HG02623 (cell line): ENCODE data around the gene PGAP1.

ENCODE experiments used
- ATAC-seq: cut with Tn5 transposase; IDR thresholded peaks from one replicate; pipeline ENCODE4 v1.9.1; 2021; ENCODE audit warnings: moderate library complexity; ENCODE audit not compliant: unreplicated experiment

PGAP1 gene, protein sequence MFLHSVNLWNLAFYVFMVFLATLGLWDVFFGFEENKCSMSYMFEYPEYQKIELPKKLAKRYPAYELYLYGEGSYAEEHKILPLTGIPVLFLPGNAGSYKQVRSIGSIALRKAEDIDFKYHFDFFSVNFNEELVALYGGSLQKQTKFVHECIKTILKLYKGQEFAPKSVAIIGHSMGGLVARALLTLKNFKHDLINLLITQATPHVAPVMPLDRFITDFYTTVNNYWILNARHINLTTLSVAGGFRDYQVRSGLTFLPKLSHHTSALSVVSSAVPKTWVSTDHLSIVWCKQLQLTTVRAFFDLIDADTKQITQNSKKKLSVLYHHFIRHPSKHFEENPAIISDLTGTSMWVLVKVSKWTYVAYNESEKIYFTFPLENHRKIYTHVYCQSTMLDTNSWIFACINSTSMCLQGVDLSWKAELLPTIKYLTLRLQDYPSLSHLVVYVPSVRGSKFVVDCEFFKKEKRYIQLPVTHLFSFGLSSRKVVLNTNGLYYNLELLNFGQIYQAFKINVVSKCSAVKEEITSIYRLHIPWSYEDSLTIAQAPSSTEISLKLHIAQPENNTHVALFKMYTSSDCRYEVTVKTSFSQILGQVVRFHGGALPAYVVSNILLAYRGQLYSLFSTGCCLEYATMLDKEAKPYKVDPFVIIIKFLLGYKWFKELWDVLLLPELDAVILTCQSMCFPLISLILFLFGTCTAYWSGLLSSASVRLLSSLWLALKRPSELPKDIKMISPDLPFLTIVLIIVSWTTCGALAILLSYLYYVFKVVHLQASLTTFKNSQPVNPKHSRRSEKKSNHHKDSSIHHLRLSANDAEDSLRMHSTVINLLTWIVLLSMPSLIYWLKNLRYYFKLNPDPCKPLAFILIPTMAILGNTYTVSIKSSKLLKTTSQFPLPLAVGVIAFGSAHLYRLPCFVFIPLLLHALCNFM

GRCh38 chr2:196926562-196927375 is at the start of gene PGAP1:
TSS of gene PGAP1 (minus strand) at chr2:196926707. CDS start at chr2:196926616, 91 bp downstream.
- ATAC-seq = peak; percentile 85

- no peak for ATAC-seq
These were observed 48.5 kb upstream of the PGAP1 start for GRCh38 chr2:196974970-196975369.

- no peak for ATAC-seq
These were observed 45.2 kb upstream of the PGAP1 start for GRCh38 chr2:196971574-196972279.

GRCh38 chr2:196970099-196970498 is 43.6 kb upstream of the PGAP1 start:
- ATAC-seq = no peak

- ATAC-seq = no peak
These were observed 42.0 kb upstream of the PGAP1 start for GRCh38 chr2:196968516-196968915.

DNA sequence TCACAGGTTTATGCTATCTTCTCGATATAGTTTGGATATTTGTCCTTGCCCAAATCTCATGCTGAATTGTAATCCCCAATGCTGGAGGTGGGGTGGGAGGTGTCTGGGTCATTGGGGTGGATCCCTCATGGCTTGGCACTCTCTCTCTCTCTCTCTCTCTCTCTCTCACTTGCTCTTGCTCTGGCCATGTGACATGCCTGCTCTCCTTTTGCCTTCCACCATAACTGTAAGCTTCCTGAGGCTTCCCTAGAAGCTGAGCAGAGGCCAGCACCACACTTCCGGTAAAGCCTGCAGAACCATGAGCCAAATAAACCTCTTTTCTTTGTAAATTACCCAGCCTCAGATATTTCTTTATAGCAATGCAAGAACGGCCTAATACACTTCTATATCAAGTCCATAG is 41.3 kb upstream of the PGAP1 start:
- ATAC-seq = no peak

- no peak for ATAC-seq
These were observed 40.6 kb upstream of the PGAP1 start for GRCh38 chr2:196967116-196967515.

- ATAC-seq = no peak
These were observed 39.6 kb upstream of the PGAP1 start for GRCh38 chr2:196966061-196966460.

- ATAC-seq = no peak
These were observed 39.1 kb upstream of the PGAP1 start for GRCh38 chr2:196965651-196966050.

GRCh38 chr2:196963961-196964360 is 37.5 kb upstream of the PGAP1 start:
- ATAC-seq = no peak

DNA sequence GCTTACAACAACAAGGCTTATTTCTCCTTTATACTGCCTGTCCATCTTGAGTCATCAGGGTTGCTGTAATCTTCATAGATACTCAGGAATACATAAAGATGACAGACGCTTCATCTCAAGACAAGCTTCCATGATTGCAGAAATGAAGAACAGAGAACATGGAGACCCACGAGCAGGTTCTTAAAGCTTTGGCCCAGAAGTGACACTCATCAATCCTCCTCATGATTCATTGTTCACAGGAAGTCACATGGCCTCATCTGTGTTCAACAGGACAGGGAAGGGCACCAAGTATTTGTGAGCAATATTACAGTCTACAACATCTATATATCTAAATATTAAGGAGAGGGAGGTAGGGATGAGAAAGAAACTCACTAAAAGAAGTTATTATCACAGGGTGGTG is 36.5 kb upstream of the PGAP1 start:
- no peak for ATAC-seq

DNA sequence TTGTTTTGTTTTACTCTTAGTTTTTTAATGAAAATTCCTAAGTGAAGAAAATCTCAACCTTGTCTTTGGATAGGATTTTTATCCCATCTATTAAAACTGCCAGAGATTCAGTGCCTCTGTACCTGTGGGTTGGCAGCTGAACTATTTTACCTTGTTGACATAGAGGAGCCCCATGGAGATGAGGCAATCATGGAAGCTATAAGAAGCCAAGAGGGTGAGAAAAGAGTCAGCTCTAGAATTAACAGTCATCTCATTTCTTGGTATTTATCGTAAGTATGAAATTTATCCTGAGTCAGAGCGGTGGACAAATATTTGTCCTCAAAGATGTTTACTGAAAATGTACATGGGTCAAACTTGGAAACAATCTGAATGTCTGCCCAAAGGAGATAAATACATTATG is 35.8 kb upstream of the PGAP1 start:
- ATAC-seq = no peak

DNA sequence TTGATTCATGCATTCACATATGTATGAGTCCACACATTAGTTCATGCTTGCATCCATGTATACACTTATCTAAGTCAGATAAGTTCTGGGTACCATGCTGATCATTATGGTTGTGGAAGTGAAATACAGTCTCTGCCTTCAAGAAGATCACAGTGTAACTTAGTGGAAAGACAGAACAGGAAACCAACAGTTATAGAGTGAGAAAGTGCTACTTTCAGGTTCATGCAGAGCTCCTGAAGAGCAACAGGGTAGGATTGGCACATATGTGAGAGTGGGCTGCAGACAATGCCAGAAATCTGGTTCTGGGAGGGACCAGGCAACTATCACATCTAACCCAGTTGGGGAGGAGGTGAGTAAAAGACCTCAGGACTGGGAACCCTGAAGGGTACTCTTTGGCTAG is 35.4 kb upstream of the PGAP1 start:
- ATAC-seq = peak; percentile 96

- no peak for ATAC-seq
These were observed 33.3 kb upstream of the PGAP1 start for GRCh38 chr2:196959734-196960338.

DNA sequence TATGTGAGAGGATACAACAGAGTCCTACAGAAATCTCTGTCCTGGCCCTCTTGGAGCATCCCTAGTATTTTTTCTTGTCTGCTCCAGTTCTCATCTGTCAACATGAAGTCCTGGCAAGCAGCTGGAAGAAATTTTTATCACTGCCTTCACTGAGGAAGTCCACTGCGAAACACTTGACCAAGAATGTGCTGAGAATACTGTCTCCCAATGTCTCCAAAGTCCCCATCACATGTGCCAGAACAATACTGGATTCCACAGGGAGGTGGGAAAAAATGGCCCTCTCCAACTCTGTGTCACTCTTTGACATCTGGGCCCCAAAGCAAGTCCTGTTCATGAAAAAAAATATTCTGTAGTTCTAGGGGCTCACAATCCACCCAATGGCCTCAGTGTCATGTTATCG is 32.8 kb upstream of the PGAP1 start:
- no peak for ATAC-seq

DNA sequence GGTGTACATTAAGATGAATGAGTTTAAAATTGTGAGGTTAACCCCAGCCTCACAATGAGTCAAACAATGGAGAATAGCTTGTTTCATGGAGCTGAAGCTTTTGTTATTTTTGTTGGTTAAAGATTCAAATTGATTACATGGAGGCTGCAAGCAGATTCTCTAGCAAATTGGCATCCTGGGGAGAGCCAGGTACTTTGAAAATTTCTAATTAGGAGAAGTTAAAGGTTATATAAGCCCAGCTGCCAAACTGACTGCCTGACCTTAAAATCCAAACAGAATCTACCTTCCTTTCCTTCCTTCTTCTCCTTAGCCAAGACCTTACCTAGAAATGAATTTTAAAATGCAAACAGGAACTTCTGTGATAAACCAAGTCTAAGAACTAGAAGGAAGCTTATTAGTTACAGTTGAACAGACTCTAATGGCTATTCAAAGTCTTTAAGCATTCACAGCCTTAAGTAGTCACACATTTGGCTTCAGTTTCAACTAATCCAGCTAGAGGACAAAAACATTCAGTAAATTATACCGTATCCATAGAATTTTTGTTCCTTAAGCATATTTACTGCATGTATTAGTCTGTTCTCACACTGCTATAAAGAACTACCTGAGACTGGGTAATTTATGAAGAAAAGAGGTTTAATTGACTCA is 31.5 kb upstream of the PGAP1 start:
- no peak for ATAC-seq

DNA sequence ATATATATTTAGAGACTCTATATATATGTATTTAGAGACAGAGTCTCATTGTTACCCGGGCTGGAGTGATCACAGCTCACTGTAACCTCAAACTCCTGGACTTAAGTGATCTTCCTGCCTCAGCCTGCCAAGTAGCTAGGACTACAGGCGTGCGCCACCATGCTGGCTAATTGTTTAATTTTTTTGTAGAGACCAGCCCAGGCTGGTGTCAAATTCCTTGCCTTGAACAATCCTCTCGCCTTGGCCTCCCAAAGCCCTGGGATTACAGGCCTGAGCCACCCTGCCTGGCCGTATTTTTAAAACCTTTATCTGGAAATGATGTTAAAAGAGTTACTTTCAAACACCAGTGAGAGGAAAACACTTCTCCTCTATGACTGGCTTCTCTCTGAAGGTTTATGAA is 30.9 kb upstream of the PGAP1 start:
- no peak for ATAC-seq

DNA sequence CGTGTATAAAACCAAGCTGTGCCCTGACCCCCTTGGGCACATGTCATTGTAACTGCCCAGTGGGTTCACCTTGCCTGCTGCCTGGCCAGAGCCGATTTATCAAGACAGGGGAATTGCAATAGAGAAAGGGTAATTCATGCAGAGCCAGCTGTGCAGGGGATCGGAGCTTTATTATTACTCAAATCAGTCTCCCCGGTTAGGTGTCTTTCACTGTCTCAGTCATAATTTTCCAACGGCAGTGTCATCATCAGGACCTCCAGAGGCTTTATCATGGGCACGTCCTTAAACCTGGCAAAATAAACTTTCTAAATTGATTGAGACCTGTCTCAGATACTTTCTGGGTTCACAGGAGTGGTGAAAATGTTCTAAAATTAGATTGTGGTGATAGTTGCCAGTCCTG is 29.6 kb upstream of the PGAP1 start:
- ATAC-seq = no peak

DNA sequence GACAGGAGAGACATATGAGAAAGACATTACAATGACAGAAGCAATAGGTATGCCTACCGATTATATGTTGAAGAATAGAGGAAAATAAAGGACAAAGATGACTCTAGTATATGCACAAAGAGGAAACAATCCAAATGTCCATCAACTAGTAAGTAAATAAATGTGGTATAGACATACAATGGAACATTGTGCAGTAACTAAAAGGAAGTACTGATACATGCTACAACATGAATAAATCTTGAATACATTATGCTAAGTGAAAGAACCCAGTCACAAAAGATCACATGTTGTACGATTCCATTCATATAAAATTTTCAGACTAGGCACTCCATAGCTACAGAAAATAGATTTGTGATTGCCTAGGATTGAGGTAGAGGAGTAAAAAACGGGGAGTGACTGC is 28.5 kb upstream of the PGAP1 start:
- ATAC-seq = no peak

DNA sequence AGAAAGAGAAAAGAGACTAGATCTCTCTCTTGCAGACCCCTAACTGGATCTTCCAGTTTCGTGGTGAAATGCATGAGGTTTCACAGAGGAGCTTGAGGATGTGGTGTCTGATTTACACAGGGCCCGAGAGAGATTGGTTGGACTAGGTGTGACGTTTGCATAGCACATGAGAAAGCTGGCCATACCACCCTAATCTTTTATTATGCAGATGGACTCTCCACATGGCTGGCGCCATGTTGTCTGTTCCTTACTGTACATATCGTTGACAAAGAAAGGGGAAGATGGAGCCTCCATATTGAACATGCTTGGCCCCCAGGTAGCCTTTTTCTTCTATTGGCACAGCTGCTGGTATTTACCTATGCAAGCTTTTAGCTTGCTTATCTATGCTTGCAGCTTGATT is 27.5 kb upstream of the PGAP1 start:
- no peak for ATAC-seq
